GM12872 (cell line): ENCODE measurements around the gene DIO1.

Experiments
- TF ChIP-seq, protein P1 (sequence below): IDR thresholded peaks from 3 replicates; pipeline ENCODE4 v1.5.1; 2011; ENCODE audit warnings: low read depth, mild to moderate bottlenecking, low read length, moderate library complexity; ENCODE audit not compliant: insufficient read depth

DIO1 gene

DNA sequence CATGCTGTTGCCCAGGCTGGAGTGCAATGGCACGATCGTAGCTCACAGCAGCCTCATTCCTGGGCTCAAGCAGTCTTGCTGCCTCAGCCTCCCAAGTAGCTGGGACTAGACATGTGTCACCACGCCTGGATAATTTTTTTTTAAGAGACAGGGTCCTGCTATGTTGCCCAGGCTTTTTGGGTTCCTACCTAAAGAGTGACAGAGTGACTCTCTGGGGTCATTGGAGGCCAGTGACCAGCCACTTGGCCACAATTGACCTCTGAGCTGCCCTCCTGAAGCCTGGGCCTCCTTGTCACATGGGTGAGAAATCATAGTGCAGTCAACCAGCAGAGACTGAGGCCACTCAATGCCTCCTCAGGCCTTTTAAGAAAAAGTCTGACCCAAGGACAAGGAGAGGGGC, 5.7 kb downstream of the DIO1 start:
- TF ChIP-seq, protein P1, sequence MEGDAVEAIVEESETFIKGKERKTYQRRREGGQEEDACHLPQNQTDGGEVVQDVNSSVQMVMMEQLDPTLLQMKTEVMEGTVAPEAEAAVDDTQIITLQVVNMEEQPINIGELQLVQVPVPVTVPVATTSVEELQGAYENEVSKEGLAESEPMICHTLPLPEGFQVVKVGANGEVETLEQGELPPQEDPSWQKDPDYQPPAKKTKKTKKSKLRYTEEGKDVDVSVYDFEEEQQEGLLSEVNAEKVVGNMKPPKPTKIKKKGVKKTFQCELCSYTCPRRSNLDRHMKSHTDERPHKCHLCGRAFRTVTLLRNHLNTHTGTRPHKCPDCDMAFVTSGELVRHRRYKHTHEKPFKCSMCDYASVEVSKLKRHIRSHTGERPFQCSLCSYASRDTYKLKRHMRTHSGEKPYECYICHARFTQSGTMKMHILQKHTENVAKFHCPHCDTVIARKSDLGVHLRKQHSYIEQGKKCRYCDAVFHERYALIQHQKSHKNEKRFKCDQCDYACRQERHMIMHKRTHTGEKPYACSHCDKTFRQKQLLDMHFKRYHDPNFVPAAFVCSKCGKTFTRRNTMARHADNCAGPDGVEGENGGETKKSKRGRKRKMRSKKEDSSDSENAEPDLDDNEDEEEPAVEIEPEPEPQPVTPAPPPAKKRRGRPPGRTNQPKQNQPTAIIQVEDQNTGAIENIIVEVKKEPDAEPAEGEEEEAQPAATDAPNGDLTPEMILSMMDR = no peak

DNA sequence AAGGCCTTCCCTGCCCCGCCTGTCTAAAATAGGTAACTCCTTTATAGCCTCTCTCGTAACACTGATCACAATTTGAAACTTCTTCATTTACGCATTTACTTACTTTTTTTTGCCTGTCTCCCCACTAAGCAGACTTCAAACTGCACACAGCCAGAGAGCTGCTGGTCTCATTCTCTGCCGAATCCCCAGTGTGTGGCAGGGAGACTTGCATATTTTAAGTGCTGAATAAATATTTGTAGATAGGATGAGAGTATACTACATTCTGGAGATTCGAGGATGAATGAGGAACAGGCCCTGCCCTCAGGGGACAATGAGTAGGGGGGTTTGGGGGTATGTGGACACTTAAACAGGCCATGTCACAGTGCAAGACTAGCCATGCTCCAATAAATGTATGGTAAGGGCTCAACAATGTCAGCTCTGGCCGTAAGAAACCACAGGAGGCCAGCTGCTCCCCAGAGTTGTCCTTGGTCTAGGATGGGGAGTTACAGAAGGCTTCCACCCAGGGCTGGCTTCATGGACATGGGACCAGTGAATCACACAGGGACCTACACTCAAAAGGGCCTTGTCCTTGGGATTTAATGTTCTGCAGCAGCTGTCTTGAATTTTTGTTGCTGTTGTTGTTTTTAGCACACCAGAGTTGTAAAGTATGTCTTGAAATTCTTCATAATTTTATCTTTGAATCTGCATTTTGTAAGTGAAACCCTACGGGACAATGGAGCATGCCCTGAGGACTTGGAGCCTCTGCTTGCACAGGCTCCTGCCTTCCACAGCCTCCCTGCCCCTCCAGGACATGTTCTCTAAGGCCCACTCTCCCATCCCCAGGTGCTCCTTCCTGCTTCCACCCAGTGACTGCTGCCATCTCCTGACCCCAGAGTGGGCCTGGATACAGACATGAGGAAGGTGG, 8.5 kb downstream of the DIO1 start:
- TF ChIP-seq, protein P1 = no peak

DNA sequence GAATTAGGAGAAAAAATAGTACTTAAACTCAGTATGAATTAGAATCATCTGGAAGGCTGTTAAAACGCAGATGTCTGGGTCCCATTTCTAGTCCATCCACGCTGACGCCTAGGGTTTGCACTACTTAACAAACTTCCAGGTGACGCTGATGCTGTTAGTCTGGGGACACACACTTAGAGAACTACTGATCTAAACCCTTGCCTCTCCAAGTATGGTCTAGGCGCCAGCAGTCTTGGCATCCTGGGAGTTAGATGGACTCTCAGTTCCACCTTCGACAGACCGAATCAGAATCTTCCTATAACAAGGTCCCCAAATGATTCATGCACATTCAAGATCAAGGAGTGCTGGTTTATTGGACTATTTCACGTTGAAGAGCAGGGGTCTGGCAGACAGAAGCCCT, 11.5 kb downstream of the DIO1 start:
- TF ChIP-seq, protein P1 = no peak

DNA sequence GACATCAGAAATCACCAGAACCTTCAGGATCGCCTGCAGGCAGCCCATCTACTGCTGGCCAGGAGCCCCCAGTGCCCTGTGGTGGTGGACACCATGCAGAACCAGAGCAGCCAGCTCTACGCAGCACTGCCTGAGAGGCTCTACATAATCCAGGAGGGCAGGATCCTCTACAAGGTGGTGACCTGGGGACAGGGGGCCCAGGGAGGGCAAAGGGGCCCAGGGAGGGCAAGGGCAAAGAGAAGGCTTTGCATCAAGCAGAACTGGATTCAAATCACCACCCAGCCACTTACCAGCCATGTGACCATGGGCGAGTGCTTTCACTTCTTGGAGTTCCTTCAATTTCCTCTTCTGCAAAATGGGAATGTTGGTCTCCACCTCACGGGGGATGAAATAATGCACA, 12.1 kb downstream of the DIO1 start:
- TF ChIP-seq, protein P1 = no peak

DNA sequence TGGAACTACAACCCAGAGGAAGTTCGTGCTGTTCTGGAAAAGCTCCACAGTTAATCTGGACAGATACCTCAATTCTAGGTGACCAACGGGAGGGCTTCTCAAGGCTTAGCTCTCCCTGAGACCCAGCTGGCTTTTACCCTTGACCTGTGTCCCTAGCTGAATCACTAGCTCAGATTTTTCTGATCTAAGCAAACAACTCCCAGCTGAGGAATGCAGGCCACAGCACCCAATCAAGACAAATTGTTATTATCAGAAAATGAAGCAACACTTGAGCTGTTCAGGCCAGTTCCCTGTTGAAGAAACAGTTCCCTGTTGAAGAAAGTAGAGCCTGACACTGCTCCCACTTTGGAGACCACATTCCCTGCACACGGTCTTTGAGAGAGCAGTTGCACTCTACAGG, 16.0 kb downstream of the DIO1 start:
- TF ChIP-seq, protein P1 = no peak

DNA sequence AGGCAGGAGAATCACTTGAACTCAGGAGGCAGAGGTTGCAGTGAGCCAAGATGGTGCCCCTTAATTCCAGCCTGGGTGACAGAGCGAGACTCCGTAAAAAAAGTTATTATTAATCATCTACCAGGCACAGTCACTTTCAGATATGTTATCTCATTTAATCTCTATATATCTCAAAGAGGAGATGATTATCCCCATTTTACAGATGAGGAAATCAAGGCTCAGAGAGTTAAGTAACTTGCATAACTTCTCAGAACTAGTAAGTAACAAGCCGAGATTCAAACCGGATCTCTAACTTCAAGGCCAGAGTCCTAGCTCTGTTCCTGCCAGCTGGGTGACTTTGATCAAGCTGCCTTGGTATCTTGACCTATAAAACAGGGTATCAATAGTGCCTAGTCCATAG, 17.5 kb downstream of the DIO1 start:
- TF ChIP-seq, protein P1 = no peak

DNA sequence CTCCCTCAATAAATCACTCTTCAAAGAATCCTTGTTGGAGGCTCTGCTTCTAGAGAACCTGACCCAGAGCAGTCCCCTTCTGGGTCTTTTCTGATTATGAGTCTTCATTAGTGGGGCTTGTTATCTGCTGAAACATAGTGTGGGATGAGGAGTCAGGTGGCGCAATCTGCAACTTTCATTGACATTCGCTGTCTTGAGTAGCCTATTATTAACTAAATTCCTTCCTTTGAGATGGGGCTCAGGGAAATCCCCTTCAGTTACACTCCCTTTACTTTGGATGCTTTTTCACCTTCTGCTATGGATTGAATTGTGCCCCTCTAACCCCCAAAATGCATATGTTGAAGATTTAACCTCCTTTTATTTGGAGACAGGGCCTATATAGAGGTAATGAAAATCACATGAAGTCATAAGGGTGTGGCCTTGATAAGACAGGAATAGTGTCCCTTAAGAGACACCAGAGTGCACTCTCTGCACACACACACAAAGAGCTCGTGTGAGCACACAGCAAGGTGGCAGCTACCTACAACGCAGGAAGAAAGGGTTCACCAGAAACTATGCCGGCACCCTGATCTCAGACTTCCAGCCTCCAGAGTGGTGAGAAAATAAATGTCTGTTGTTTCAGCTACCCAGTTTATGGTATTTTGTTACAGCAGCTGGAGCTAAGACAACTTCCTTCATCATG, 19.5 kb downstream of the DIO1 start:
- TF ChIP-seq, protein P1 = no peak
